DMS114 treated with DMSO at 0.1 percent for 48 hours (cell line): ENCODE measurements around the gene METTL15.
"Not testable (repeated sequence)": the region's sequence is repeated elsewhere in the genome, so short reads cannot be mapped to it uniquely, and the experiment has no call there.

Experiments used
- DNase-seq: peaks from one replicate; lab custom pipeline; 2025; ENCODE audit not compliant: unreplicated experiment; lab: John Stamatoyannopoulos, UW

Gene METTL15

GRCh38 chr11:28176351-28176750 is 68.2 kb downstream of the METTL15 start:
- DNase-seq, result no peak

DNA sequence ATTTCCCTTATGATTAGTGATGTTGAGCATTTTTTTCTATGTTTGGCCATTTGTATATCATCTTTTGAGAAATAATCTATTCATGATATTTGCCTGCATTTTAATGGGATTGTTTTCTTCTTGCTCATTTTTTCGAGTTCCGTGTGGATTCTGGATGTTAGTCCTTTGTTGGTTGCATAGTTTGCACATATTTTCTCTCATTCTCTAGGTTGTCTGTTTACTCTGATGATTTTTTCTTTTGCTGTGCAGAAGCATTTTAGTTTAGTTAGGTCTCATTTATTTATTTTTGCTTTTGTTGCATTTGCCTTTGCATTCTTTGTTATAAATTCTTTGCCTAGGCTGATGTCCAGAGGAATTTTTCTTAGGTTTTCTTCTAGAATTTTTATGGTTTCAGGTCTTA is 87.3 kb downstream of the METTL15 start:
- no peak for DNase-seq

- no peak for DNase-seq
Measured at GRCh38 chr11:28209906-28210305, 101.7 kb downstream of the METTL15 start.

GRCh38 chr11:28222063-28222462 is 113.9 kb downstream of the METTL15 start:
- DNase-seq, result not testable (repeated sequence)

DNA sequence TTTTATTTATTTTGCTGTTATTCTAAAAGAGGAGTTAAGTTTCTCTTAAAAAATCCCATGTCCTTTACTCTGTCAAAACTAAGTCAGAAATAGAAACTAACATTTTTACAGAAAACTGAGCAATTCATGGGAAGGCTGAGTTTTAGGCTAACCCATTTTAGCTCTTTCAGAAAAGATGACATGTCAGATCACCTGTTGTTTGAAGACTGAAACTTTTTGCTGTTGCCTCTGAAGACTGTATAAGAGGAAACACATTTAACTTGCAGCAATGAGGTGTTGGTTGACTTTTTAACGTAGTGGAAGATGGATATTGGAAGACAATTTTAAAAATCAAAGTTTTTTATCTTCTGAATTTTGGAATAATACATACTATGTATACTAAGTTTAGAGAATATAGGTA is 115.4 kb downstream of the METTL15 start:
- DNase-seq, result no peak

GRCh38 chr11:28223994-28224393 is 115.8 kb downstream of the METTL15 start:
- no peak for DNase-seq

- DNase-seq, result no peak
Measured at GRCh38 chr11:28227460-28227859, 119.3 kb downstream of the METTL15 start.

GRCh38 chr11:28228196-28228895 is 120.2 kb downstream of the METTL15 start:
- DNase-seq, result no peak

- no peak for DNase-seq
Measured at GRCh38 chr11:28231475-28231874, 123.3 kb downstream of the METTL15 start.

DNA sequence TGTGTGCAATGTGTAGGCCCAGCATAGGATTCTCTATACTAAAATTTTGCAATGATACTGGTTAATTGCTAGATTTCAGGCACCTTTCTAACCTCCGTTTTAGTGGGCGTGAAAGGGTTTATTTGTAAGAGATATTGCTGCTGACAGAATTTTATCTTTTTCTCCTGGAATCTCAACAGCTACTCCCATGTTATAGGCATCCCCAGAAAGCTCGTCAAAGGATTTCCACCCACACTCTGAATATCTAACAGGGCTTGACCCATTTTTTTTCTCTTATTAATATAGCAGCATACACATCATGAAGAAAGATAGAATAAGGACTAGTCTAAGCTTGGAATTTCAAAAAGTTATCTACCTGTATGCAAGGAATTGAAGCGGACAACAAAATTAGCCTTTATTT is 124.5 kb downstream of the METTL15 start:
- DNase-seq, result no peak

GRCh38 chr11:28241760-28242159 is 133.6 kb downstream of the METTL15 start:
- DNase-seq, result no peak

DNA sequence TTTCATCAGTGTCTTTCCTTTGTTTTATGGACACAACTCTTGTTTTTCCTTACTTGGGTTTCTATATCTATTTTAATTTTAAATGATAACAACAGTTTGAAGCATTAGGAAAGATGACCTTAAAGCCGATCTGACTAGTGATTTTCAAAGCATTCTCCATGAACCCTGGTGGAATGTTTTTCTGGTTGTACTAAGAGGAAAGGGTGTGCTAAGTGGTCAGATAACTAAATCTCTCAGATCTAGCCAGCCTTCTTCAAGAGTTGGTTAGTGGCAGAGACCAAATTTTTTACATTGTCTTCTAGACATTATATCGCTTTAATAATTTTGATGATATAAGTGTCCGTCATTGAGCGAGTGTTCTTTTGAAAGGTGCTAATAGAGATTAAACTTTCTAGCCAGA is 134.4 kb downstream of the METTL15 start:
- no peak for DNase-seq

DNA sequence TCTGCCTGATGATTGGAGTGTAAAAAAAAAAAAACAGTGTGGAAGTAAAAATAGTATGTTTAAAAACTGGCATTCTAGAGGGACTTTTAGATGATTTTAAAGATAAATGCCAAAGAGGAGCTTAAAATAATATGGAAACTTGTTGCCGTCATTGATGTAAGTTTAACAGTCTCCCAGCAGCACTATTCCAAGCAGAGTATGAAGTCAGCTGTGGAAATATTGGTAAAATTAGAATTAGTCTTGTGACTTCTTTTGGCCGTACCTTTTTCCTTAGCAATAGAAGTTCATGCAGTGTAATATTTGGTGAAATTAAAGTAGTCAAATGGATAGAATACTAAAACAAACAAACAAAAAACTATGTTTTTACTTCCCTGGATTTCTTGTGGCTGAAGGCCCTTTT is 134.9 kb downstream of the METTL15 start:
- DNase-seq, result no peak

GRCh38 chr11:28243581-28243980 is 135.4 kb downstream of the METTL15 start:
- no peak for DNase-seq

- DNase-seq, result no peak
Measured at GRCh38 chr11:28245131-28245530, 136.9 kb downstream of the METTL15 start.

DNA sequence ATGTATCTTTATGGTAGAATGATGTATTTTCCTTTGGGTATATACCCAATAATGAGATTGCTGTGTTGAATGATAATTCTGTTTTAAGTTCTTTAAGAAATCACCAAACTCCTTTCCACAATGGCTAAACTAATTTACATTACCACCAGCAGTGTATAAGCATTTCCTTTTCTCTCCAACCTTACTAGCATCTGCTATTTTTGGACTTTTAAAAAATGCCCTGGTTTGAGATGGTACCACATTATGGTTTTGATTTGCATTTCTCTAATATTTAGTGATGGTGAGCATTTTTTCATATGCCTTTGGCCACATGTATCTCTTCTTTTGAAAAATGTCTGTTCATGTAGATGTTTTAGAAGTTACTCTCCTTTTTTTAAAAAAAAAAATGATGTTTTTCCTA is 142.0 kb downstream of the METTL15 start:
- DNase-seq, result no peak

DNA sequence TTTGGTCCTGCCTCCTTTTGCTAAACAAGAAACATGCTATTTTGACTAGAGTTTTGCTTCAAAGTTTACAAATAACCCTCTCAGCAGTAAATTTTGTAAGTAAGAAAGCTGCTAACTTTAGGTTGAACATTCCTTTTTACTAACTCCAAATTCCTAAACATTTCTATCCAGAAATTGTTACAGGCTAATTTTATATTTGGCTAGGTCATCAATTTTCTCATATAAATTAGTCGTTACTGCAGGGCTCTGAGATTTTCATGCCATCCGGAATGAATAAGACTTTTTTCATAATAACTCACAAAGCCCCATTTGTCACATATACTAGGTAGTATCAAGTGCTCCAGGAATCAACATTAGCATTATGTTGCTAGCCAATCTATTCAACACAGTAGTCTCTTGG is 143.1 kb downstream of the METTL15 start:
- no peak for DNase-seq

DNA sequence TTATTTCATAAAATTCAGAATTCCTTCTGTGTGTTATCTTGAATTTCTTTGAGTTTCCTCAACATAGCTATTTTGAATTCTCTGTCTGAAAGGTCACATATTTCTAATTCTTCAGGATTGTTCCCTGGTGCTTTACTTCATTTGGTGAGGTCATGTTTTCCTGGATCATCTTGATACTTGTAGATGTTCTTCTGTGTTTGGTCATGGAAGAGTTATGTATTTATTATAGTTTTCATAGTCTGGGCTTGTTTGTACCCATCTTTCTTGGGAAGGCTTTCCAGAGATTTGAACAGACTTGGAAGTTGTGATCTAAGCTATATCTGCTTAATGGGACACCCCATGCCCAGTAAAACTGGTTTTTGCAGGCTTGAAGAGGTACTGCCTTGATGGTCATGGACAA is 149.6 kb downstream of the METTL15 start:
- DNase-seq, result no peak

DNA sequence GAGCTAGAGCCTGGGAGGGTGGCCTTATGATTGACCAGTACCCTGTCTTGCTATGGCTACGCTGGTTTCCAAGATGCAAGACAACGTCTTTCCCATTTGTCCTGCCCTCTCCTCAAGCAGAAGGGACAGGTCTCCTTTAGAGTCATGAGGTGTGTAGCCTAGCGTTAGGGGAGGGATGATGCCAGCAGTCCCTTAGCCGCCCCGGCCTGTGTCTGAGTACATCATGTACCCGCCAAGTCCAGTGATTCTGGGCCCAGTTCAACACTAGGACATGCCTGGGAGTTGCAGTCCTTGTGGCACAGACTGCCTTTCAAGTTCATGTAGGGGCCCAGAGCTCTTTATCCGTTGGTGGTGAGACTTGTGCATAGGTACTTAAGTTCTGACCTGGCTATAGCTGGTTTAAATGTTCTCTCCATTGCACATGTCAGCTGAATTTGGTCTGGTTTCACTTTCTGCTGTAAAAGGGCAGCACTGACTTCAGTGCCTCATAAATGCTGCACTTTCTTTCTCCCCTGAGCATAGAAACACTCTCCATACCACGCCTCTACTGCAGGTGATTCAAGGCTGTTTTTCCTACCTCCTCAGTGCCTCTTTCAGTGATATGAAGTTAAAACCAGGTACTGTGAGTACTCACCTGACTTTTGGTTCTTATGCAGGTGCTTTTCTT is 151.1 kb downstream of the METTL15 start:
- DNase-seq, result no peak

- DNase-seq, result no peak
Measured at GRCh38 chr11:28268925-28269324, 160.7 kb downstream of the METTL15 start.

DNA sequence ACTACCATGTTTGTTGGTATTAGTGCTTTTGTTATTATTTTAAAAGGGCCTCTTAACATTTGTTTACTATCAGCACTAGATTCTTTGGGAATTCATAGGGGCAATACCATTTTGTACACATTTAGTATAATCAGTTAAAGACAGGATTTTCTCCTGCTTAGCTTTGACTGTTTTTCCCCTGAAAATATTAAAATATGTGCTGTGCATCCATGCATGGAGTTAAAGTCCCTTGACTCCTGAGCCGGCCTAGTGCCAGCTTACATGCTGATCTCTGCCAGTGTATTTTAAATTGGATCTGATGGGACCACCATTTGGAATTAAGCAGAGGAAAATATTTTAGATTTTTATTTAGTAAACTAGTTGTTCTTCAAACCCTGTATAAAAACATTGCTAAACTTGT is 161.4 kb downstream of the METTL15 start:
- DNase-seq, result no peak

DNA sequence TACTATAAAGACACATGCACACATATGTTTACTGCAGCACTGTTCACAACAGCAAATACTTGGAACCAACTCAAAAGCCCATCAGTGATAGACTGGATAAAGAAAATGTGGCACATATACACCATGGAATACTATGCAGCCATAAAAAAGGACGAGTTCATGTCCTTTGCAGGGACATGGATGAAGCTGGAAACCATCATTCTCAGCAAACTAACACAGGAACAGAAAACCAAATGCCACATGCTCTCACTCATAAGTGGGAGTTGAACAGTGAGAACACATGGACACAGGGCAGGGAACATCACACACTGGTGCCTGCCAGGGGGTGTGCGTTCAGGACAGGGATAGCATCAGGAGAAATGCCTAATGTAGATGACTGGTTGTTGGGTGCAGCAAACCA is 164.1 kb downstream of the METTL15 start:
- DNase-seq, result not testable (repeated sequence)

- DNase-seq, result no peak
Measured at GRCh38 chr11:28274216-28274615, 166.0 kb downstream of the METTL15 start.
